ENCODE measurements around the gene CDPF1. TPM values are rescaled to one million over a fixed set of nuclear protein-coding genes. Genes with fewer than 3 reads are reported as not detected.

The CDPF1 gene
- total RNA-seq, 1 experiment from 2014 or later, result 8.1 TPM

GRCh38 chr22:46219636-46220035 lies 30.5 kb downstream of the CDPF1 start:
- Mint-ChIP-seq H3K4me3 (no peak overlapping the region), H3K4me1 (peaks cover 3 to 9% of the 10 kb centered on the region in 2 experiments), H3K36me3 (ENCODE audit: insufficient read depth in 1 of 3, low read depth in 3 of 3) (peaks cover 0 to 23% (median under 1%) of the 10 kb centered on the region in 3 experiments; a peak in 2 of 7 replicates), H3K27ac (no peak overlapping the region), H3K27me3 (ENCODE audit: low read depth) (no peaks in the 10 kb centered on the region), H3K9me3 (no peaks in the 10 kb centered on the region)
- DNase-seq, result no peak
- no peak overlapping the region for H2BK5ac ChIP-seq (ENCODE audit: insufficient read length, low read length)
- H3K23me2 ChIP-seq (ENCODE audit: insufficient read length, low read depth, low read length, poor library complexity, severe bottlenecking), result no peaks in the 10 kb centered on the region
- no CpG with 5 or more reads among the region's 10 CpGs for WGBS (ENCODE audit: extremely low coverage, insufficient read length, low lambda C conversion rate)
- H3K79me1 ChIP-seq (ENCODE audit: insufficient read depth, low read depth, low read length, poor library complexity, severe bottlenecking), result no peaks in the 10 kb centered on the region
- no peak for TF ChIP-seq CTCF (conservative IDR thresholded peaks at IDR 0.05)
- no peaks in the 10 kb centered on the region for H3K27me3 ChIP-seq (ENCODE audit: insufficient read depth, low read length)
- H3K4me1 ChIP-seq (ENCODE audit: insufficient read depth, low read length), result no peaks in the 10 kb centered on the region
- no peak overlapping the region for H3K56ac ChIP-seq (ENCODE audit: insufficient read length, low read depth, low read length)
- H3K79me2 ChIP-seq (ENCODE audit: insufficient read depth, low read length), result no peaks in the 10 kb centered on the region
- no peak overlapping the region for H4K5ac ChIP-seq (ENCODE audit: insufficient read length, low read depth, low read length)
- no peak overlapping the region for H2AK5ac ChIP-seq (ENCODE audit: insufficient read length, low read length)
- H3K14ac ChIP-seq (ENCODE audit: insufficient read depth, low read length), result no peak overlapping the region
- no peak overlapping the region for H2BK12ac ChIP-seq (ENCODE audit: insufficient read length, low read depth, low read length)
- no peak overlapping the region for H3K4ac ChIP-seq (ENCODE audit: low read depth, low read length)
- H2AFZ ChIP-seq (ENCODE audit: low read length), result no peak overlapping the region
- H4K8ac ChIP-seq (replicated peaks; ENCODE audit: insufficient read length, low read depth, low read length), result no peak overlapping the region
- H3K4me2 ChIP-seq (ENCODE audit: insufficient read depth, insufficient read length, low read length), result no peak overlapping the region
- H3K18ac ChIP-seq (ENCODE audit: insufficient read length, low read depth, low read length), result no peak overlapping the region
- H2BK120ac ChIP-seq (ENCODE audit: low read depth, low read length, poor library complexity, severe bottlenecking), result no peak overlapping the region
- no peak overlapping the region for H3T11ph ChIP-seq (ENCODE audit: low read length)
- no peak overlapping the region for H3K27ac ChIP-seq (ENCODE audit: insufficient read length, low read depth, low read length)
- H3K9ac ChIP-seq (ENCODE audit: extremely low read depth, insufficient read length, low read length), result no peak overlapping the region
- no peaks in the 10 kb centered on the region for H3K9me3 ChIP-seq (ENCODE audit: control insufficient read depth, low read depth, low read length)
- no peak overlapping the region for H2BK15ac ChIP-seq (ENCODE audit: low read depth, low read length)
- H2BK20ac ChIP-seq (ENCODE audit: low read depth, low read length, poor library complexity, severe bottlenecking), result no peak overlapping the region
- no peak overlapping the region for H3K23ac ChIP-seq (ENCODE audit: insufficient read length, low read depth, low read length)
- H4K91ac ChIP-seq (ENCODE audit: insufficient read length, low read depth, low read length), result no peak overlapping the region
- no peaks in the 10 kb centered on the region for H4K20me1 ChIP-seq (ENCODE audit: control insufficient read depth, insufficient read depth, insufficient read length)
